SH-SY5Y (cell line): ENCODE data around the gene SETDB2.

Experiments
- GATA2 ChIP-seq: IDR thresholded peaks from 2 replicates; pipeline ENCODE4 v1.6.1; 2011; ENCODE audit warnings: mild to moderate bottlenecking, low read depth, low read length
- GATA3 ChIP-seq: IDR thresholded peaks from 2 replicates; pipeline ENCODE4 v1.6.1; 2011; ENCODE audit warnings: low read depth, mild to moderate bottlenecking, low read length, moderate library complexity

DNA sequence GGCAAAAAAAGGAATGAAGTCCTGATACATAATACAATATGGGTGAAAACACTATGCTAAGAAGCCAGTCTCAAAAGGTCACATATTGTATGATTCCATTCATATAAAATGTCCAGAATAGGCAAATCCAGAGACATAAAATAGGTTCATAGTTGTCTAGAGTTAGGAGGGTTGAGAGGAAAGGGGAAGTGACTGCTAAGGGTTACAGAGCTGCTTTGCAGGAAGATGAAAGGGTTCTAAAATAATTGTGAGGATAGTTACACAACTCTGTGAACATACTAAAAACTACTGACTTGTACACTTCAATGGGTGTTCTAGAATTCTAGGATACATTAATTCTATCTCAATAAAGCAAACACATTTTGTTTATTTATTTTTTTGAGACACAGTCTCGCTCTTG lies 25.9 kb upstream of the SETDB2 start:
- TF ChIP-seq GATA2 (no peak), GATA3 (no peak)
